Medulla oblongata (tissue), 1 donor: ENCODE results near the gene RTN4R.

Experiments
- DNase-seq: peaks from one replicate; pipeline ENCODE4 v3.0.0-alpha.2; 2015; ENCODE audit errors: extremely low spot score

RTN4R gene

DNA sequence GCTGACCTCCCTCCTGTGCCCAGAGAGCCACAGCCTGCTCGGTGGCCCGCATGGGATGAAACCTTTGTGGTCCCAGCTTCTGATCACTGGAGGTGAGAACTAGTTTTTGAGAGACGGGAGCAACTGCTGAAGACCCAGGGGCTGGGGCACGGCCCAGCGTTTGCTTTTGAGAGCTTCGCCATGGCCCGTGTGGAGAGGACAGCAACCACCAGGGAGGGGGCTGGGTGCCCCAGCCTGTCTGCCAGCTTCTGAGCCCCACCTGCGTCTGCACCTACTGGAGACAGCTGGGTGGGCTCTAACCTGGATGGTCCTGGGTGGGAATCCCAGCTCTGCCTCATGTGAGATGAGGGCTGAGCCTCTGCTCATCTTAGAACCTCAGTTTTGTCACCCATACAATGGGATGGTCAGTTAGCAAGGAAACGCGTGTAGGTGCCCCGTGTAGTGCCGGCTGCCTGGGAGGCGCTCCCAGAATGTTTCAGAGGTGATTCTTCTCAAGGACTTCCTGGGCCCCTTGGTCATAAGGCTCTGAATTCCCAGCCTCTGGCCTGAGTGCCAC, 66.2 kb downstream of the RTN4R start:
- DNase-seq, result no peak

DNA sequence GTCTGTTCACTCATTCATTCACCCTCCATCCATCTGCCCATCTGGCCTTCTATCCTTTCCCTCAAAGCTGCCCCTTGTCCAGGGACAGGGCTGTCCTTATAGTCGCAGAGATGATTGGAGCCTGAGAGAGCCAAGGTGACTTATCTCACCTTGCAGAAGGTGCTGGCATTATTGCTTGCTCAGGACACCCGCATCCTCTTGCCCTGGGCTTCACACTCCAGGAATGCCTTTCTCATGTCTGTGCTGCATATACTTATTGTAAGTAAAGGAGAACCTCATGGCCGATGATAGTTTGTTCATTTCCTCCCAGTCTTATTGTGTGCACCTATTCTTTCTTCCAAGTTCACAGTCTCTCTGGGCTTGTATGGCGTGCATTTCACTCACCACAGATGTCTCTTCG, 68.2 kb downstream of the RTN4R start:
- no peak for DNase-seq

DNA sequence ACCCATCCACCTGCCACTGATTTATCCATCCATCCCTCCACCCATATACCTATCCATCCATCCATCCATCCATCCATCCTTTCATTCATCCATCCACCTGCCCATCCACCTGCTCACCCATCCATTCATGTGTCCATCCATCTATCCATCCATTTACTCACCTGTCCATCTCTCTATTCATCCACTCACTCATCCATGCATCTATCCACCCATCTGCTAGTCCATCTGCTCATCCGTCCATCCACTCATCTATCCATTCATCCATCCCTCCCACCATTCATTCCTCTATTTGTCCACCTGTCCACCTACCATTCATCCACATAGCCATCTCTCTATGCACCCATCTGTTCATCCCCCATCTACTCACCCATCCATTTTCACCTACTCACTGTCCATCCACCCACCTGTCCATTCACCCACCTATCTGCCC, 68.7 kb downstream of the RTN4R start:
- no peak for DNase-seq

DNA sequence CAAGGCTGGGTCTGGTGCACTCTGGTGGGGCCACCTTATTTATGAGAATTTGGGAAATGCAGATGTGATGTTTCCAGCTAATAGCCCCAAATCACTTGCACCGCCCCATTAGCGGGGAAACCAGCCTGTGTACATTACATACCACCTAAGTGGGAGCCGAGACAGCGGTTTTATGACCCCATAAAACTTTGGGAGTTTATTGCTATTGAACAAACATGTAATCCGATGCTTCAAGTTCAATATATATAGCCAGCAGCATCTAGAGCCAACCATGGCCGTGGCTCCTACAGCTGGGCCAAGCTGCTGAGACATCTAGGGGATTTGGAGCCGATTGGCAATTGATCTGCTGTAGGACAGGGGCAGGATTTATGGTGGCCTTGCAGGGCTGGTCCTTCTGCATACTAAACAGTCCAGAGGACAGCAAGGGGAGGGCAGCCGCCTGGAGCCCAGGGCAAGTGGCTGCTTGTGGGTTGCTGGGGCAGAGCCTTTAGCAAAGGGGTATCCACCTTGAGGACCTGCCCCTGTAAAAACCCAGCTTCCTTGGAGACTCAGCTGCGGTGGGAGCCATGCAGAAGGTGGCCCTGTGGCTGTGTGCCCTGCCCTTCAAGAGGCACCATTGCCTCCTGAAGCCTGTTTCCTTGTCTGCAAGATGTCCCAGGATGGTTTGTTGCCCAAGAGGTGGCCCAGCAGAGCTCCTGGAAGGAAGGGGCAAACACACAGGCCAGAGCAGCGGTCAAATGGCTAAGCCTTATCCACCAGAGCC, 69.4 kb downstream of the RTN4R start:
- DNase-seq, result no peak

DNA sequence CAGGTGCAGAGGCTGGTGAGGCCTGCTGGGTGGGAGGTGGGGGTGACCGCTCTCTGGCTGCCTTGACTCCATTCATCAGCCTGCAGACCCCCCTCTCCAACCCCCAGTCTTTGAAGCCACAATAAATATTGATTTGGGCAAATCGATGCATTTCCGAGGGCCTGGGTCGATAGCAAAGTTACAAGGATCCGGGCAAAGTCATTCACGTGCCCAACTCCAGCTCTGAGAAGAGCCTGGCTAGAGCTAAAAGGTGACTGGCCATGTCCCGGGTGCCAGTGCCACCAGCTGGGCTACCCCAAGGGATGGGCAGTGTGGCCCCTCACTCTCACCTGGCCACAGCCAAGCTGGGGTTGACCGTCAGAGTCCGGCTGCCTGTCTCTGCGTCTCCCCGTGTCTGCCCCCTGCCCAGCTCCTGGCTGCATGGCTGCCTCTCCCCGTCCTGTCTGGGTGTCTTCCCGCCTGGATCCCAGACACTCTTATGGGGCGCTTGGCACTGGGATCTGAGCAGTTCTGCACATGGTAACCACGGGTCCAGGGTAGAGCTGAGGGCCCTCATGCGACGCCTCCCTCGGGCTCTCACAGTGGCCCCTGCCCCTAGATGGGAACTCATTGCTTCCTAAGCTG, 70.6 kb downstream of the RTN4R start:
- DNase-seq, result no peak

DNA sequence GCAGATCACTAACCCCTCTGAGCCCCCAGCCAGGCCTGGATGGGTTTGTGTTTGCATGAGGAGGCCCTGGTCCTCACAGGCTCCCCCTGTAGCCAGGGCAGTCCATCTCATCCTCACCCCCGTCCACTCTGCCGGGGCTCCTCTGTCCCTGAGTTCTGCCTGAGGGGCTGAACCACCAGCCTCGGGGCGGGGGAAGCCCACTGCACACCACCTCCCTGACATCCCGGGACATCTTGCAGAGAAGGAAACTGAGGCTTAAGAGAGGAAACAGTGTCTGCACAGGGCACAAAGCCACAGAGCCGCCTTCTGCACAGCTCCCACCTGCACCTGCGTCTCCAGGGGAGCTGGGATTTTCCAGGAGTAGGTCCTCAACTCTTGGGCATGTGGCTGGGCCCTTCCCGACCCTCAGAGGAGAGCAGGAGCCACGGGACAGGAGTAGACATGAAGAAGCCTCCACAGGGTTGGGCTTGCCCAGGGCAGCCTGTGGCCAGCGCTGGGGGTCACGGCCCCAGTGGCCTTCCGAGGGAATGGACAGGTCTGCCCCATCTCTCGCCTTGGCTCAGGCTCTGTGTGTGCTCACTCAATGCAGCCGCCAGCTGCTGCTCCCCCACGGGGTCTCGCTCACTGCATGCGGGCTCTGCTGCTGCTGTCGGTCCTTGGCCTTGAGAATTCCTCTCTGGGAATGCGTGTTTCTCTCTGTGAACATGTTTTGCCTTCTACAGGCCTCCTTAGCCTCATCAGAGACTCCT, 71.8 kb downstream of the RTN4R start:
- no peak for DNase-seq

DNA sequence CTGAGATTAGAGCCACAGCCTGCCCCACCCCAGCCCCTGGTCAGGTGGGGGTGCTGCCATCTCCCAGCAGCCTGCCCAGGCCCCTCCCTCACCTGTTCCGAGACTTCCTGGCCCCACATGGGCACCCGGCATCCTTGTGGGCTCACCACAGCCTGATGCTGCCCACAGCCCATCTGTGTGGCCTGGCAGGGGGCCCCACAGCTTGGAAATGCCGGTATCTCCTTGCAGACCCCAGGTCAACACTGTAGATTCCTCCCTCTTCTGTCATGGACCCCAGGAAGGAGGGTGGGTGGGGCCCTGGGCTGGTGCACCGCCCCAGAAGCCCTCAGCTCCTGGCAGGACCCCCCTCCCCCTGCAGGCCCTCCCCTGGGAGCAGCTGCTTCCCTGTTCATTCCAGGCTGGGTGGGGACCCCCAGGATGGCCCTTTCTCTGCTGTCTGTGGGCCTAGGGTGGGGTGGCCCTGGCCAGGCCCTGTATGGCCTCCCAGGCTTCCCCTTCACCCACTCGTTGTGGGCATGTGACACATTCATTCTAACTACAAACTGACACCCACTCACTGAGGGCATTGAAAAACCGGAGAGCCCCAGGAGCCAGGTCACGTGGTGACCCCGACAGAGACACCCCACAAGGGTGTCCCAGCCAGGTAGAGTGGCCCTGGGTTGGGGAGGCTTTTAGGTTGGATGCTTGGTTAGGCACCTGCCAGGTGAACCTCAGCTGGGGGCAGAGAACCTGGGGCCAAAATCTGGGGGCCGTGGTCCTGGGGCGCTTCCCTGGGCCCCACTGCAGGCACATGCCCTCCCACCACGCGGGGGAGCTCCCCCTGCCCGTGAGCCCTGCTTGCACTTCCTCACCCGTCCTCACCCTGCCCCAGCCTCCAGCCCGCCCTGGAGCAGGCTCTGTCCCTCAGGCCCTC, 73.2 kb downstream of the RTN4R start:
- no peak for DNase-seq

DNA sequence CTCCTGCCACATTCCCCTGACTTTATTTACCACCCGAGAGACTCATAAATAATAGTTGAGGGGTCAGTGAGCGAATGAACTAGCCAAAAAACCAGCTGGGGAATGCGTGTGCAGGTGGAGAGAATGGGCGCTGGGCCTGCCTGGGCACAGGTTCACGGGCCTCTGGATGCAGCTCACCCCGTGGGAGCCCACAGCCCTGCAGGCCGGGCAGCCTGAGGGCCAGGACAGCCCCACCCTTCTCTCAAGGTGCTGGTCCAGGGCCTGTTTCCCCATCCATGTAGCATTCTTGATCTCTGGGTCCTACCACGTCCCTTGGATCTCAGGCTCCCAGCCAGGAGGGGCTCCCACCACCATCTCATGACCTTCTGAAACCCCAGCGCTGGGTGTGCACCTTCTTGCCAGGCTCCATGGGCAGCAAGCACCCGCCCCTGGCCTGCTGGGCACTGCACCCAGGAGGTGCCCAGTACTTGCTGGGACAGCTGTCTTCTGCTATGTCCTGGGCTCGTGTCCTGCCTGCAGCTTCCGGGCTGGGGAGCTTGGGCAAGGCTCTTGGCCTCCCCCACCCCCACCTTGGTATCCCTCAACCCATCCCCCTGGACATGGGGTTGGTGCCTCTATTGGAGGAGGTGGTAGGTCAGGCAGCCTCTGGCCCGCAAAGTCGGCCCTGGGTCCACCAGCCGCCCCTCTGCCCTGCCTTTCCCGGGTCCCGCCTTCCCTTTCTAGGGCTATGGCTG, 74.2 kb downstream of the RTN4R start:
- no peak for DNase-seq

DNA sequence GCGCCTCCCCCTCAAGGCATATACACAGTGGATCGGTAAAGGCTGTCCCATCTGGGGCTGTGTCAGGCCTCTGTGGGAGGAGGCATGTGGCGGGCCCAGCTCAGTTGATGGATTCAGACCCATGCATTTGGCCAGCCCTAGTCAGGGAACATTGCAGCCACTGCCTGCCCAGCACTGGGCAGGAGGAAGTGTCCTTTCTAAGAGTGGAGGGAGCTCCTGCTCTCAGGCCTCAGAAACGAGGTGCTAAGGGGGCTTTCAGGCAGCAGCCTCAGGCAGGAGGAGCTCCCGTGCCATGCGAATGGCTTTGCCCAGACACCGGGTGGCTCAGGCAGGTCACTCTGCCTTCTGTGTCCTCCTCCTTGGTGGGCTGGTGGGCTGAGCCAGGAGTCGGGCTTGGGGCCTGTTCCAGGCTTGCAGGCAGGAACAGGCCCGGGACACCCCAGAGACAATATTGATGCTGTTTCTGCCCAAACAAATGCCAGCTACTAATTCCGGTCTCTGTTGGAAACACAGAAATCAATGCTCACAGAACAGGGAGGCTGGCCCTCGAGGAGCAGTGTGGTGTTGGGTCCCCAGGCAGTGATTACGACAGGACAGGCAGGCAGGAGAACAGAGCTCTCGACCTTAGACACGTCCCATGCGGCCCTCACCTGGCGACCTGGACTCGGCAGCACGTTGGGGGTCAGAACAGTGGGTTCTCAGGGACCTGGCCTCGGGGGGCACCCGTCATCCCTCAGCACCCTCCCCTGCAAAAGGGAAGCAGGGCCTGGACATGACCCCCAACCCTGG, 75.0 kb downstream of the RTN4R start:
- DNase-seq, result no peak

DNA sequence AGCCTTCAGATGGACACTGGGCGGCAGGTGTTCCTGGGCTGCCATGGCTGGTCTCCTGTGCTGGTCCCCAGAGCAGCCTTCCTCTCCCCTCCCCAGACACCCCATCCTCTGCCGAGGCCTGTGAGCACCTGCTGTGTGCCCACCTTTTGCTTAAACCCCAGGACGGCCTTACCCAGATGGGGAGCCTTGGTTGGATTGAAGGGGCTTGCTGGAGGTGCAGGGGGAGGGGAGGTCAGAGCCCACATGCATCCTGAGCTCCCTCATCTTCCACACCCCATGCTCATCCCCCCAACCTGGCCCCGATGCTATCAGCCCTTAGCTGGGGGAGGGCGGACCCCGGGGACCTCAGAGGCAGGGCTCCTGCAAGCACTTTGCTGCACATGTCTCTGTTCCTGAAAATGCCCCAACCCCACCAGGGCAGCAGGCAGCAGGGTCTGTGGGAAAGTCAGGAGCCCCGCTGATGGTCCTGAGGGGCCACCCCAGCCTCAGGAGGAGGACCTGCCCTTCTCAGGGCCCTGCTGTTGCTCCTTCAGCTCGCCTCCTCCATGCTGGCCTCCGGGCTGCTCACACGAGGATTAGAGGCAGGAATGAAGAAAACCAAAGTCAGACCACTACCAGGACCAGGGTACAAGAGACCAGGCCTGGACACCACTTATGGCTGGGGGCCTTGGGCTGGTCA, 75.7 kb downstream of the RTN4R start:
- DNase-seq, result no peak

DNA sequence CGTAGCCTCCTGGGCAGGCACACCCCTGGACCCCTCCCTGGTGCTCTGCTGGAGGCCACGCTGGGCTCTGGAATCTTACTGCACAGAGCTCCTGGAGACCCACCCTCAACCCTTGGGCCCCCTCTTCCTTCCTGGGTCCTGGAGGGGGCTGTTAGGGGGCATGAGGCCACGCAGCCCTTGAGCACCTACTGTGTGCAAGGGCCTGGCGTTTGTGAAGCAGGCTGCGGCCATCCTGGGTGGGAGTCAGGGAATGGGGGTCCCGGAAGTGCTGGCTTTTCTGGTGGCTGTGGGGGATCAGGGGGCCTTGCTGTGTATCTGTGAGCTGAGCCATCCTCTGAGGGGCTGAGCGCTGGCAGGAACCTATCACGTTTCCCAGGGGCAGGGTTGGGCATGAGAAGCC, 76.3 kb downstream of the RTN4R start:
- DNase-seq, result no peak
